HG02588 (cell line): Measurements from ENCODE around the gene DKK3.
A peak's percentile ranks its signal among the peaks of the same experiment; 100 is the strongest.

Experiments
- ATAC-seq: cut with Tn5 transposase; IDR thresholded peaks from one replicate; pipeline ENCODE4 v1.9.1; 2021; ENCODE audit warnings: mild to moderate bottlenecking, moderate library complexity; ENCODE audit not compliant: unreplicated experiment

DKK3 gene

GRCh38 chr11:11969380-11970215 lies 38.8 kb downstream of the DKK3 start:
- no peak for ATAC-seq

- no peak for ATAC-seq
Observed at GRCh38 chr11:11968511-11969280, 39.7 kb downstream of the DKK3 start.

GRCh38 chr11:11967669-11968510 lies 40.5 kb downstream of the DKK3 start:
- no peak for ATAC-seq

- ATAC-seq, result peak; percentile 83
Observed at GRCh38 chr11:11966826-11967668, 41.4 kb downstream of the DKK3 start.

GRCh38 chr11:11966354-11966741 lies 42.1 kb downstream of the DKK3 start:
- ATAC-seq, result no peak

GRCh38 chr11:11965656-11966353 lies 42.6 kb downstream of the DKK3 start:
- no peak for ATAC-seq

GRCh38 chr11:11965192-11965591 lies 43.2 kb downstream of the DKK3 start:
- ATAC-seq, result no peak

GRCh38 chr11:11964774-11965150 lies 43.7 kb downstream of the DKK3 start:
- ATAC-seq, result no peak

- ATAC-seq, result no peak
Observed at GRCh38 chr11:11963842-11964773, 44.3 kb downstream of the DKK3 start.

GRCh38 chr11:11963067-11963466 lies 45.4 kb downstream of the DKK3 start:
- ATAC-seq, result no peak

GRCh38 chr11:11961399-11962028 lies 46.9 kb downstream of the DKK3 start:
- ATAC-seq, result no peak

GRCh38 chr11:11960687-11961086 lies 47.7 kb downstream of the DKK3 start:
- no peak for ATAC-seq

GRCh38 chr11:11959601-11960000 lies 48.8 kb downstream of the DKK3 start:
- no peak for ATAC-seq

GRCh38 chr11:11958403-11959231 lies 49.8 kb downstream of the DKK3 start:
- ATAC-seq, result no peak

GRCh38 chr11:11956006-11956405 lies 52.4 kb downstream of the DKK3 start:
- no peak for ATAC-seq

- no peak for ATAC-seq
Observed at GRCh38 chr11:11952036-11952435, 56.4 kb downstream of the DKK3 start.

GRCh38 chr11:11949482-11949881 lies 58.9 kb downstream of the DKK3 start:
- ATAC-seq, result no peak
